Neuronal stem cell (in vitro differentiated cells): ENCODE results near the gene CAMTA1.

Experiments used
- DNase-seq: peaks from one replicate; pipeline ENCODE4 v3.0.0-alpha.2; 2013; ENCODE audit warnings: low spot score
- H2AFZ ChIP-seq: one replicate; pipeline ENCODE4 v1.6.1; 2013; ENCODE audit warnings: mild to moderate bottlenecking, low read length, inconsistent platforms
- H2AK5ac ChIP-seq: 2 replicates; pipeline ENCODE4 v1.6.1; 2013; ENCODE audit warnings: low read depth, mild to moderate bottlenecking, inconsistent platforms, low read length, moderate library complexity, mixed read lengths
- H2BK120ac ChIP-seq: 2 replicates; pipeline ENCODE4 v1.6.1; 2013; ENCODE audit warnings: low read depth, mild to moderate bottlenecking, inconsistent platforms, low read length, moderate library complexity, mixed read lengths
- H2BK12ac ChIP-seq: one replicate; pipeline ENCODE4 v1.6.1; 2013; ENCODE audit warnings: low read length, inconsistent platforms
- H2BK15ac ChIP-seq: 2 replicates; pipeline ENCODE4 v1.6.1; 2013; ENCODE audit warnings: mild to moderate bottlenecking, low read length, inconsistent platforms, mixed read lengths
- H2BK5ac ChIP-seq: one replicate; pipeline ENCODE4 v1.6.1; 2013; ENCODE audit warnings: inconsistent platforms, mild to moderate bottlenecking, low read length, moderate library complexity
- H3K14ac ChIP-seq: one replicate; pipeline ENCODE4 v1.6.1; 2013; ENCODE audit warnings: low read length, inconsistent platforms
- H3K18ac ChIP-seq: 2 replicates; pipeline ENCODE4 v1.6.1; 2013; ENCODE audit warnings: low read length, inconsistent platforms
- H3K23ac ChIP-seq: 2 replicates; pipeline ENCODE4 v1.6.1; 2013; ENCODE audit warnings: low read depth, mild to moderate bottlenecking, mixed read lengths, low read length, inconsistent platforms; ENCODE audit not compliant: poor library complexity
- H3K27ac ChIP-seq: replicated peaks from 3 replicates; pipeline ENCODE4 v1.5.1; 2013; ENCODE audit warnings: low read length, inconsistent platforms
- H3K27me3 ChIP-seq, 3 experiments: 2 replicates each; pipeline ENCODE4 v1.6.1; 2013; ENCODE audit warnings: low read length in 3 of 3, mild to moderate bottlenecking in 2 of 3, inconsistent platforms in 1 of 3, low read depth in 1 of 3, mixed read lengths in 1 of 3, moderate library complexity in 1 of 3; ENCODE audit not compliant: control insufficient read depth in 3 of 3, insufficient read depth in 3 of 3
- H3K36me3 ChIP-seq, 2 donors: replicated peaks in 1 of 2; 2 replicates each; pipeline ENCODE4 v1.6.1; 2013; ENCODE audit warnings: low read length in 2 of 2; ENCODE audit not compliant: control insufficient read depth in 2 of 2, insufficient read depth in 2 of 2
- H3K4ac ChIP-seq: 2 replicates; pipeline ENCODE4 v1.6.1; 2013; ENCODE audit warnings: inconsistent platforms, mild to moderate bottlenecking, low read length, moderate library complexity
- H3K4me1 ChIP-seq, 2 donors: 1 replicate in 1 of 2; 2 replicates in 1 of 2; pipeline ENCODE4 v1.6.1; 2013; ENCODE audit warnings: low read length in 2 of 2, low read depth in 1 of 2; ENCODE audit not compliant: control insufficient read depth in 2 of 2, insufficient read depth in 1 of 2
- H3K4me2 ChIP-seq: one replicate; pipeline ENCODE4 v1.6.1; 2013; ENCODE audit warnings: mild to moderate bottlenecking, low read length, inconsistent platforms; ENCODE audit not compliant: insufficient read depth, poor library complexity, severe bottlenecking
- H3K4me3 ChIP-seq, 2 donors: 2 replicates each; pipeline ENCODE4 v1.5.1; 2013; ENCODE audit warnings: low read length in 2 of 2, mild to moderate bottlenecking in 2 of 2, inconsistent platforms in 1 of 2, moderate library complexity in 1 of 2
- H3K79me1 ChIP-seq: one replicate; pipeline ENCODE4 v1.6.1; 2013; ENCODE audit warnings: low read depth, mild to moderate bottlenecking, inconsistent platforms, low read length, moderate library complexity
- H3K9ac ChIP-seq: one replicate; pipeline ENCODE4 v1.6.1; 2013; ENCODE audit warnings: mild to moderate bottlenecking, low read depth, low read length, inconsistent platforms; ENCODE audit not compliant: poor library complexity
- H3K9me3 ChIP-seq, 2 donors: replicated peaks in 1 of 2; 2 replicates each; pipeline versions ENCODE3 to v1.6.1; 2013; ENCODE audit warnings: low read length in 2 of 2, mild to moderate bottlenecking in 2 of 2, inconsistent platforms in 1 of 2, low read depth in 1 of 2, mixed read lengths in 1 of 2, moderate library complexity in 1 of 2; ENCODE audit not compliant: control insufficient read depth in 2 of 2, insufficient read depth in 1 of 2
- H4K8ac ChIP-seq: one replicate; pipeline ENCODE4 v1.6.1; 2013; ENCODE audit warnings: low read depth, mild to moderate bottlenecking, inconsistent platforms, low read length, moderate library complexity
- H4K91ac ChIP-seq: one replicate; pipeline ENCODE4 v1.6.1; 2013; ENCODE audit warnings: low read length, low read depth, mild to moderate bottlenecking, inconsistent platforms; ENCODE audit not compliant: poor library complexity
- WGBS, 2 donors: extraction: QIAGEN DNeasy Blood & Tissue Kit; methylation state at CpG; one replicate each; pipeline ENCODE4 v1.1.7; 2013; ENCODE audit warnings: missing lambda C conversion rate in 2 of 2, mixed read lengths in 1 of 2; ENCODE audit not compliant: insufficient read length in 2 of 2, insufficient replicate concordance in 1 of 2; ENCODE audit errors: extremely low coverage in 2 of 2; 5-methylcytosine and 5-hydroxymethylcytosine counted together

Gene CAMTA1

GRCh38 chr1:7783178-7783711 is 998.0 kb downstream of the CAMTA1 start:
- Histone ChIP-seq H3K9me3 (peaks cover 5 to 9% of the 10 kb centered on the region in 2 donors), H3K9ac (no peak overlapping the region), H3K18ac (peak overlapping the region; percentile 54), H3K4me3 (peak overlapping the region; percentile 44 to 69), H3K36me3 (peaks cover 12 to 55% of the 10 kb centered on the region in 2 donors), H3K4me2 (peak overlapping the region; percentile 38), H3K79me1 (no peaks in the 10 kb centered on the region), H4K91ac (no peak overlapping the region), H2BK15ac (no peak overlapping the region), H2BK5ac (no peak overlapping the region), H2BK120ac (no peak overlapping the region), H3K27me3 (no peaks in the 10 kb centered on the region), H3K4ac (no peak overlapping the region), H2BK12ac (no peak overlapping the region), H3K14ac (no peak overlapping the region), H3K23ac (peak overlapping the region; percentile 61), H2AK5ac (no peak overlapping the region), H3K27ac (peak overlapping the region; percentile 62), H4K8ac (no peak overlapping the region), H3K4me1 (no peaks in the 10 kb centered on the region), H2AFZ (peak overlapping the region; percentile 87)
- no CpG with 5 or more reads among the region's 34 CpGs for WGBS, 2 donors
- no peak for DNase-seq

DNA sequence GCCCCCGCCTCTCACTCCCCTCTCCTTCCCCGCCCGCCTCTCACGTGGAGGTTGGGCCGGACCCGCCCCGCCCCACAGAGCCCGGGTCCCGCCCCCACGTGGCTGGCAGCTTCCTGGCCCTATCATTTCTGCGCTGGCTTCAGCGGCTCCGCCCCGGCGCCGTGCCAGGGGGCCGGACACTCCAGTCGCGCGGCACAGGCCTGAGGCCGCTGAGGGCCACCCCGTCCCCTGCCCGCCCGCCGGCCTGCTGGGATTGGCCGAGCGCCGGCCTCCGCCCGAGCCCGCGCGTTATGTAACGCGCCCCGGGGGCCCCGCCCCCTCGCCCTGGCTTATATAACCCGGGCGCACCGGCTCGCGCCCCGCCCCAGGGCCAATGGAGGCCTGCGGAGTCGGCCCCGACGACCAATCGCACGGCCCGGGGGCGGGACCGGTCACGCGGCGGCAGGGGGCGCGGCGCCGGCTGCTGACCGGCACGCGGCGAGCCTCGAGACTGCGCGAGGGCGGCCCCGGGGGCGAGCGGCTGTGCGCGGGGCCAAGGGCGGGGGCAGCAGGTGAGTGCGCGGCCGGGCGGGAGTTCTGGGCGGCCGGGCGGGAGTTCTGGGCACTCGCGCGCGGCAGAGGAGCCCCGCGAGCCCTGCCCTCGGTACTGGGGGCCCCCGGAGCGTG is 998.7 kb downstream of the CAMTA1 start, which contains the start of gene PER3:
Gene PER3 (plus strand): TSS at position 466 of the 666 bp plus-strand sequence. CDS start 587 bp downstream, outside the sequence.
- peaks cover 5 to 9% of the 10 kb centered on the region in 2 donors for H3K9me3 ChIP-seq
- peak within 1 kb of the TSS; percentile 84 for H3K14ac ChIP-seq
- DNase-seq: peak; percentile 97
- H3K36me3 ChIP-seq: peaks cover 11 to 51% of the 10 kb centered on the region in 2 donors
- no peak within 1 kb of the TSS for H3K4ac ChIP-seq
- peak within 1 kb of the TSS; percentile 44 to 69 for H3K4me3 ChIP-seq
- H3K18ac ChIP-seq: peak within 1 kb of the TSS; percentile 92
- no peak within 1 kb of the TSS for H4K91ac ChIP-seq
- H2BK12ac ChIP-seq: peak within 1 kb of the TSS; percentile 44
- peak within 1 kb of the TSS; percentile 38 for H3K4me2 ChIP-seq
- H3K27ac ChIP-seq: peak within 1 kb of the TSS; percentile 62
- H3K27me3 ChIP-seq: no peaks in the 10 kb centered on the region
- H2BK5ac ChIP-seq: no peak within 1 kb of the TSS
- no peak within 1 kb of the TSS for H4K8ac ChIP-seq
- peak within 1 kb of the TSS; percentile 83 for H2AK5ac ChIP-seq
- no peak within 1 kb of the TSS for H3K9ac ChIP-seq
- H2BK15ac ChIP-seq: peak within 1 kb of the TSS; percentile 47
- peak within 1 kb of the TSS; percentile 41 for H2BK120ac ChIP-seq
- H3K23ac ChIP-seq: peak within 1 kb of the TSS; percentile 61
- peak within 1 kb of the TSS; percentile 87 for H2AFZ ChIP-seq
- H3K79me1 ChIP-seq: no peaks in the 10 kb centered on the region
- WGBS, 2 donors: no CpG with 5 or more reads among the region's 90 CpGs
- H3K4me1 ChIP-seq: no peaks in the 10 kb centered on the region

DNA sequence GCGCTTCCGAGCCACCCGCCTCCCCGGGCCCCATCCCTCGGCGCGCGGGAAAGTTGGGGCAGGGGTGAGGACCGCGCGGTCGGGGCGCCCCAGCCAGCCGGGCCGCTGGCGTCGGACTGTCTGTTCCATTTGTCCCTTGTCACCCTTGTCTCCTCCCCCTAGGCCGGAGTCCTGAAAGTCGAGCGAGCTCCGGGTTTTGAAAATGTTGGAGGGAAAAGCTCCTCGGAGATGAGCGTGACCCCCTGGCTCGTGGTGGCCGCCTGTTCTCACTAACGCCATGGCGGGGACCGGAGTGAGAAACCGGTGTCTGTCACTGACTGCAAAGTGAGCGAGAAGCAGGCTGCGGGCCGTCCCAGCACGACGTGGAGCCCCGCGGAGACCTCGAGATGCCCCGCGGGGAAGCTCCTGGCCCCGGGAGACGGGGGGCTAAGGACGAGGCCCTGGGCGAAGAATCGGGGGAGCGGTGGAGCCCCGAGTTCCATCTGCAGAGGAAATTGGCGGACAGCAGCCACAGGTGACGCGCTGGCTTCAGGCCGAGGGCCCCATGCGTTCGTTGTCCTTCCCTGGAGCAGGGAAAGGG is 999.3 kb downstream of the CAMTA1 start:
- peak overlapping the region; percentile 41 for H2BK120ac ChIP-seq
- H2AFZ ChIP-seq: peak overlapping the region; percentile 83
- peak overlapping the region; percentile 92 for H3K18ac ChIP-seq
- H3K27ac ChIP-seq: no peak overlapping the region
- H2AK5ac ChIP-seq: peak overlapping the region; percentile 83
- peak overlapping the region; percentile 47 for H2BK15ac ChIP-seq
- peaks cover 9% of the 10 kb centered on the region in 2 donors for H3K9me3 ChIP-seq
- no peak overlapping the region for H4K91ac ChIP-seq
- WGBS, 2 donors: no CpG with 5 or more reads among the region's 52 CpGs
- no peak overlapping the region for H2BK5ac ChIP-seq
- H3K14ac ChIP-seq: peak overlapping the region; percentile 84
- peak overlapping the region; percentile 19 to 35 for H3K4me3 ChIP-seq
- peak overlapping the region; percentile 44 for H2BK12ac ChIP-seq
- no peak overlapping the region for H4K8ac ChIP-seq
- no peak overlapping the region for H3K4ac ChIP-seq
- H3K36me3 ChIP-seq: peaks cover 12 to 50% of the 10 kb centered on the region in 2 donors
- H3K23ac ChIP-seq: no peak overlapping the region
- no peak for DNase-seq
- H3K4me2 ChIP-seq: peak overlapping the region; percentile 38
- no peaks in the 10 kb centered on the region for H3K27me3 ChIP-seq
- no peaks in the 10 kb centered on the region for H3K79me1 ChIP-seq
- H3K9ac ChIP-seq: no peak overlapping the region
- no peaks in the 10 kb centered on the region for H3K4me1 ChIP-seq

DNA sequence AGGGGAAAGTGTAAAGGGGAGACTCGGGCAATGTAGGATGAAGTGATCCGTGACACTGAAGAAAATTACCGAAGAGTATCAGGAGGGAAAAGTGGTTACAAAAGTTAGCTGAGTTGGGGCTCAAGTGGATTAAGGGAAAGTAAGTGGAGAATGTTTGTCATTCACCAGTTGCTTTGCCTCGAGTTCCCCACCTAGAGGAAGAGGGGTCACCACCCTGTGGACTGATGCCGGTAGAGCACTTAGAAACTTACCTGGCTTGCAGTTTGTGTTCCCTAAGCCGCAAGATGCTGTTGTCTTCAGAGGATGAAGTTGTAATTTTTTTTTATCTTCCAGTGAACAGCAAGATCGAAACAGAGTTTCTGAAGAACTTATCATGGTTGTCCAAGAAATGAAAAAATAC is 999.9 kb downstream of the CAMTA1 start:
- no peak for DNase-seq
- Histone ChIP-seq H2BK120ac (no peak overlapping the region), H4K91ac (no peak overlapping the region), H3K4me2 (no peak overlapping the region), H3K4ac (no peak overlapping the region), H2BK15ac (no peak overlapping the region), H3K27ac (no peak overlapping the region), H3K27me3 (no peaks in the 10 kb centered on the region), H2AFZ (peak overlapping the region; percentile 83), H3K18ac (no peak overlapping the region), H3K9me3 (peaks cover 9 to 15% of the 10 kb centered on the region in 2 donors), H3K4me1 (no peaks in the 10 kb centered on the region), H2AK5ac (no peak overlapping the region), H3K4me3 (no peak overlapping the region), H3K36me3 (peaks cover 10 to 50% of the 10 kb centered on the region in 2 donors), H3K79me1 (no peaks in the 10 kb centered on the region), H2BK5ac (no peak overlapping the region), H2BK12ac (no peak overlapping the region), H3K23ac (no peak overlapping the region), H3K9ac (no peak overlapping the region), H4K8ac (no peak overlapping the region), H3K14ac (no peak overlapping the region)
- WGBS, 2 donors: no CpG with 5 or more reads among the region's 7 CpGs
